Measurements from ENCODE around the gene RAB31. TPM values are rescaled to one million over a fixed set of nuclear protein-coding genes. Genes with fewer than 3 reads are reported as not detected.

The RAB31 gene
- total RNA-seq, 4 donors from 2014 or later = 22.9 to 98.1 (median 34.3) TPM

DNA sequence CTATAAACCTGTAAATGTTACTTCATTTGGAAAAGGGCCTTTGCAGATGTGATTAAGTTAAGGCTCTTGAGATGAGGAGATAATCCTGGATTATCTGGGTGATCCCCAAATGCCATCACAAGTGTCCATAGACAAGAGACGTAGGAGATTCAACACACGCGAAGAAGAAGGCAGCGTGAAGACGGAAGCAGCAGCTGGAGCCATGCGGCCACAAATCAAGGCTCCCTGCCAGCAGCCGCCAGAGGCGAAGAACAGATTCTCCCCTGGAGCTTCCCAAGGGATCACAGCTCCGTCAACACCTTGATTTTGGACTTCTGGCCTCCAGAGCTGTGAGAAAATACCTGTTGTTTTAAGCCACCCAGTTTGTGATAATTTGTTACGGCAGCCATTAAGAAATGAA, 194.7 kb downstream of the RAB31 start:
- no peaks in the 10 kb centered on the region for H3K9me3 ChIP-seq
- H3K4me3 ChIP-seq = no peak overlapping the region
- DNase-seq = no peak
- no peak overlapping the region for H3K27ac ChIP-seq
- TF ChIP-seq CTCF (IDR thresholded peaks at IDR 0.05) = no peak
- no peak for TF ChIP-seq POLR2A (IDR thresholded peaks at IDR 0.05)
- no peaks in the 10 kb centered on the region for H3K36me3 ChIP-seq
- H3K27me3 ChIP-seq = no peaks in the 10 kb centered on the region
- intact Hi-C loops (cut with DNase I; ENCODE audit: low total_unique reads) = no loop called here
- H3K4me1 ChIP-seq = no peaks in the 10 kb centered on the region

DNA sequence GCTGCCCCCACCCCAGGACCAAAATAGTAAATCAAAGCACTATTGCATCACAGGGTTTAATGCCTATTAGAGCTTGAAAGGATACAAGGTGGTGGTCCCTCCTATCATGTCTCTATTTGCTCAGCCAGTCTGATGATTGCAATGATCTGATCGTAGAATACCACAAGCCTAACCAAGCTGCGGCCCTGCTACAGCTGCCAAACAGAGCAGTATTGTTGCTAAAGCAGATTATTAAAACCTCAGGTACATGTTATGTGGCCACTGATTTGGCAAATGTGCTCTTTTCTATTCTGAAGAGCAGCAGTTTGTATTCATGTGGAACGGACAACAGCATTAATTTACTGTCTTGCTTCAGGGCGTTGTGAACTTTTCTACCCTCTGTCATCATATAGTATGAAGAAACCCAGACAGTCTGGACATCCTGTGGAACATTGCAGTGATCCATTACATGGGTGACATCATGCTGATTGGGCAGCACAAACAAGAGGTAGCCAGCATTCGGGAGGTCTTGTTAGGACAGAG, 197.4 kb downstream of the RAB31 start:
- H3K4me3 ChIP-seq = no peak overlapping the region
- no peaks in the 10 kb centered on the region for H3K36me3 ChIP-seq
- no peaks in the 10 kb centered on the region for H3K27me3 ChIP-seq
- H3K27ac ChIP-seq = peak overlapping the region in 1 of 2 donors; percentile 16
- no peaks in the 10 kb centered on the region for H3K9me3 ChIP-seq
- DNase-seq = peak in 1 of 2 donors; percentile 50
- intact Hi-C loops (cut with DNase I; ENCODE audit: low total_unique reads) = no loop called here
- no peaks in the 10 kb centered on the region for H3K4me1 ChIP-seq
- TF ChIP-seq CTCF (IDR thresholded peaks at IDR 0.05) (no peak), POLR2A (IDR thresholded peaks at IDR 0.05) (no peak)

DNA sequence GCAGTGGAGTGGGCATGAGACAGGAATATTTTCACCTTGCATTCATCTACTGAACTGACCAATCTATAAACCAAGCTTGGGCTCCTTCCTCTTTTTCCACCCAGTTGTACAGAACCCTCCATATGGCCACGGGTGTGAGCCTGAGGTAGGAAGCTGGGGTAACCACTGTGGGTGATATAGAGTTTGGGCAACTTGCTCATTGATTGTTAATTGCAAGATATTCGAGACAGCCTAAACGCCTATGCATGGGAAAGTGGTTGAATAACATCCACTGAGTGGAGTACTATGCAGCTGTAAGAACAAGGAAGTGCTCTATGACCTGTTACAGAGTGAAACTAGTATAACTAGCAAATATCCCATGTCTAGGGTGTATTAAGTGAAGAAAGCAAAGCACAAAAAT, 198.4 kb downstream of the RAB31 start:
- H3K4me3 ChIP-seq = no peak overlapping the region
- H3K36me3 ChIP-seq = no peaks in the 10 kb centered on the region
- no peak for DNase-seq
- TF ChIP-seq POLR2A (IDR thresholded peaks at IDR 0.05) = no peak
- no peak for TF ChIP-seq CTCF (IDR thresholded peaks at IDR 0.05)
- no peaks in the 10 kb centered on the region for H3K4me1 ChIP-seq
- H3K27me3 ChIP-seq = no peaks in the 10 kb centered on the region
- intact Hi-C loops (cut with DNase I; ENCODE audit: low total_unique reads) = no loop called here
- no peaks in the 10 kb centered on the region for H3K9me3 ChIP-seq
- no peak overlapping the region for H3K27ac ChIP-seq

DNA sequence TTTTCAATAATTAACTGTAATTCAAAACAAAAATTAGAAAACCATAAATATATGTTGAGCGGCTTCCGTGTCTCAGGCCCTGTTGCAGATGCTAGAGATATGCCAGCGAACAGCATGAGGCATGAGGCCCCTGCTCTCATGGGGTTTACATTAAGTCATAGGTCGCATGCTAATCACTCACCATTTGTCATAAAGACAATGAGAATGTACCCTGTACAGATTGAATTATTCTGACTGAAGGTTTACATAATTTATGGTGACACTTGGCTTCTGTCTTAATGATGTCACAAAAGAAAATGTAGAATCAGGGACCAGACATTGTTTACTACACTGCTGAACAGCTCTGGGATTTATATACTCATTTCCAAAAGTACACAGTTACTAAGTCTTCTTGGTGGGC, 199.8 kb downstream of the RAB31 start:
- intact Hi-C loops (cut with DNase I; ENCODE audit: low total_unique reads) = no loop called here
- TF ChIP-seq CTCF (IDR thresholded peaks at IDR 0.05) (no peak), POLR2A (IDR thresholded peaks at IDR 0.05) (no peak)
- Histone ChIP-seq H3K27me3 (no peaks in the 10 kb centered on the region), H3K9me3 (no peaks in the 10 kb centered on the region), H3K4me3 (no peak overlapping the region), H3K4me1 (no peaks in the 10 kb centered on the region), H3K36me3 (no peaks in the 10 kb centered on the region), H3K27ac (no peak overlapping the region)
- DNase-seq = no peak

GRCh38 chr18:9910071-9910470, 202.0 kb downstream of the RAB31 start:
- Histone ChIP-seq H3K4me1 (no peaks in the 10 kb centered on the region), H3K4me3 (no peak overlapping the region), H3K9me3 (no peaks in the 10 kb centered on the region), H3K27me3 (no peaks in the 10 kb centered on the region), H3K27ac (no peak overlapping the region), H3K36me3 (no peaks in the 10 kb centered on the region)
- intact Hi-C loops (cut with DNase I; ENCODE audit: low total_unique reads) = no loop called here
- TF ChIP-seq POLR2A (IDR thresholded peaks at IDR 0.05) (no peak), CTCF (IDR thresholded peaks at IDR 0.05) (no peak)
- DNase-seq = no peak

All from uterus (tissue), 4 donors.